ENCODE results near the gene KCNJ1. TPM values are rescaled to one million over a fixed set of nuclear protein-coding genes. Genes with fewer than 3 reads are reported as not detected.

Gene KCNJ1
- total and polyA plus RNA-seq, 4 experiments from 2014 or later: 0.17 to 0.23 TPM; not detected in 2

DNA sequence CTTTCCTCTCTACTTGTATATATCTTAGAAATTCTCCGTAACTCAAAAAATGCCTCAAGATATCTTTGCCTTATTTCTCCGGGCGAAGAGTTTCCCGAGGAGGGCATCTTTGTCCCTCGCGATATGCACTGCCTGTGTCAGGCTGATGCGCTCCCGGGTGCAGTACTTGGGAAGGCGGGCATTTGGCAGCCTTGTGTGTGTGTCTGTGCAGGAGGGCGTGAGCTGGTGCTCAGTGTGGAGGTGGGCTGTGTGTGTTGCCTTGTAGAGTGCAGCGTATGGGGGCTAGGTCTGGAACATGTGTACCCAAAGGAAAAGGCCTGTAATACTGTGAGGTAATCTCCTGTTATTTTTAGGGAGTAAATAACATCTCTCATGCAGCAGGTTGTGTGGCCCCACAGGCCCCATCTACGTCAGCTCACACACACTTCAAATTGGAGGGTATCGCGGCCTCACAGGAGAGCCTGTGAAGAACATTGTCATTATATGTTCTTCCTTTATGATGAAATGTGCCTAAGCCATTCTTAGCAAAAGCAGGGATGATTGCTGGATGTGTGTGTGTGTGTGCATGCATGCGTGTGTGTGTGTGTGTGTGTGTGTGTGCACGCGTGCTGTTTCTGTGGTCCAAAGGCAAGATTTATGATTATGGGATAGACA lies 77.5 kb downstream of the KCNJ1 start:
- CTCF ChIA-PET (ENCODE audit: partially characterized antibody): interaction anchor here (1.2 to 1.7 kb wide), 3 partner anchors 14 to 41 kb away, joined by 4 to 8 read pairs (median 4); no protein-coding TSS in a partner anchor
- peaks cover 17 to 41% (median 32%) of the 10 kb centered on the region in 4 donors for H3K4me1 Mint-ChIP-seq

More for the DNA sequence above, 77.5 kb downstream of the KCNJ1 start:
- Histone ChIP-seq H3K9me3 (ENCODE audit: control insufficient read depth in 1 of 2, low read length in 2 of 2) (no peaks in the 10 kb centered on the region), H3K4me1 (ENCODE audit: insufficient read depth, low read length) (no peaks in the 10 kb centered on the region), H3K27me3 (ENCODE audit: insufficient read depth, low read length) (no peaks in the 10 kb centered on the region), H3K36me3 (ENCODE audit: insufficient read depth, low read length) (peaks cover 64% of the 10 kb centered on the region), H3K4me3 (ENCODE audit: low read length in 2 of 2) (no peak overlapping the region), H3K27ac (ENCODE audit: low read depth, low read length) (no peak overlapping the region)
- H3K9me3 Mint-ChIP-seq: no peaks in the 10 kb centered on the region
- H3K4me3 Mint-ChIP-seq: no peak overlapping the region
- H3K36me3 Mint-ChIP-seq: peaks cover 48 to 86% of the 10 kb centered on the region in 2 donors
- peak overlapping the region in 4 of 7 donors; percentile 32 to 91 (median 58) for H3K27ac Mint-ChIP-seq
- intact Hi-C loops (cut with micrococcal nuclease): no loop called here
- DNase-seq: no peak
- H3K27me3 Mint-ChIP-seq: no peaks in the 10 kb centered on the region
- POLR2A ChIA-PET (ENCODE audit: partially characterized antibody): interaction anchor here (0.8 to 1.2 kb wide), 2 partner anchors 11 to 172 kb away, joined by 3 to 4 read pairs; no protein-coding TSS in a partner anchor

Other genes with a start within 250 kb of the KCNJ1 start
- gene FLI1, start 173.2 kb downstream of the KCNJ1 start, total RNA-seq: 100 to 1,000 TPM; 112 to 122 TPM
- gene FLI1, start 173.2 kb downstream of the KCNJ1 start, polyA plus RNA-seq: 10 to 100 TPM; 54.6 to 93.1 TPM
- under 1 TPM; 0.23 to 0.33 TPM for gene KCNJ5, start 24.1 kb upstream of the KCNJ1 start, total RNA-seq
- gene KCNJ5, start 24.1 kb upstream of the KCNJ1 start, polyA plus RNA-seq: not detected
- gene TP53AIP1, start 75.6 kb upstream of the KCNJ1 start, total RNA-seq: not detected
- not detected for gene TP53AIP1, start 75.6 kb upstream of the KCNJ1 start, polyA plus RNA-seq